Kidney tubule cell (primary cell): ENCODE results near the gene FER.
"Not testable (repeated sequence)": the region's sequence is repeated elsewhere in the genome, so short reads cannot be mapped to it uniquely, and the experiment has no call there.

Source experiments
- DNase-seq: peaks from one replicate; pipeline ENCODE4 v3.0.0-alpha.2; 2018; ENCODE audit warnings: low spot score

Gene FER

GRCh38 chr5:108747774-108748400, at the start of gene FER:
Gene FER (plus strand): TSS chr5:108747897. CDS start chr5:108798183, 50,286 bp downstream.
- peak; percentile 95 for DNase-seq

- DNase-seq: not testable (repeated sequence)
Measured at GRCh38 chr5:108700388-108700787, 47.3 kb upstream of the FER start.

DNA sequence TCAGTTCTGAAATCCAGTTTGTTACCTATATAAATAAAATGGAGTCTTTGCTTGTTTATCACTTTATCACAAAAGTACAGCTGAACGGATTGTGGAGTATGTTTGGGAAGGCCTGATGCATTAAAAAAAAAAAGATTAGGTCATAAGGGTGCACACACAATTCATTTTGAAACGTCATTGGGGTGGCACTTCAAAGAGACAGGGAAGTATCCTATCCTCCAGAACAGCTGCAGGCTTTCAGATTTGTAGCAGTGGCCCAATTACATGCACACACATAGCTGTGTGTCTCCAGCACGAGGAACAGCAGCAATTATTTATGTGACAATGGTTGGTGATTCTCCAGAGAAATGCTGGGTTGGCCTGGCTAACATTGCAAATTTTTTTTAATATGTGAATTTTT, 46.8 kb upstream of the FER start:
- no peak for DNase-seq

DNA sequence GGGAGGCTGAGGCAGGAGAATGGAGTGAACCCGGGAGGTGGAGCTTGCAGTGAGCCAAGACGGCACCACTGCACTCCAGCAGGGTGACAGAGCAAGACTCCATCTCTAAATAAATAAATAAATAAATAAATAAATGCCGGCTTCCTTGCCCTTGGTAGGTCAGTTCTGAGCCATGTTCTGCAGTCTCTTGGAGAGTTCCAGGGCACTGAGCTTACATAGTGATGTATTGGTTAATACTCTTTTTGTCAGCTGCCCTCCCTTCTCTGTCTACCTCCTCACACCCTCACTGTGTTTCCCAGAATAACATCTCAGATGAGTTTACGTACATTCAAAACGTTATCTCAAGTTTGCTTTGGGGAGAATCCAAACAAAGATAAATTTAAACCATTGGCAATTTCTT, 45.2 kb upstream of the FER start:
- no peak for DNase-seq

GRCh38 chr5:108703313-108703712, 44.4 kb upstream of the FER start:
- no peak for DNase-seq

DNA sequence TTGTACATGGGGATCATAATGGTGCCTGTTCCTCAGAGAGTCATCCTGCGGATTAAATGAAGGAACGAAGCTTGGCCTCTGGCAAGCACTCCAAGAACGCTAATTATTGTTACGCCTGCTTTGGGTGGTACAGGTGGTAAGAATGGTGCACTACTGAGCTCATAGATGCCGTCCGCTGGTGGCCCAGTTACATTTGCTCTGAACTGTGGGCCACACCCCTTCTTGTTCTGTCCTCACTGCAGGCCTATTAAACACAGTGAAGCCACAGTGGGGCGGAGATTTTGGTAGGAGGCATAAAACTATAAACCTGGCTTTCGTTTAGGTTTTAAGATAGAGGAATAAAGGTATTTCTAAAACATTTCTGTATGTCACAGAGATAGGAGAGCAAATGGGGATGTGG, 40.6 kb upstream of the FER start:
- DNase-seq: no peak

DNA sequence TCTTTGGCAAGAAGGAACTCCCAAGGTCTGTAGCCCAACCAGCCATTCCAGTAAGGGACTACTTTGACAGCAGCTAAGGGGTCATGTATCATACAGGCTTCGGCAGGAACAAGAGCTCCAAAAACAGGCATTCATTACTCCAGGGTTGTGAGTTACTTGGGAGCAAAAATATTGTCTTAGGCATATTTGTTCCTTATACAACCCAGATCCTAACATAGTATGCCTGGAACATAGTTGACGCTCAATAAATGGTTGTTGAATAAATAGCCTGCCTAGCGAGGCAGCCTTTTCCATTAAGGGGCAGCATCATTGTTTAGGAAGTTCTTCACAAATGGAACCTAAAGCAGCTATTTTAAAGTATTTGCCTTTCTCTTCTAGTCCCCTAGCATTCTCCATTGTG, 35.8 kb upstream of the FER start:
- DNase-seq: no peak

DNA sequence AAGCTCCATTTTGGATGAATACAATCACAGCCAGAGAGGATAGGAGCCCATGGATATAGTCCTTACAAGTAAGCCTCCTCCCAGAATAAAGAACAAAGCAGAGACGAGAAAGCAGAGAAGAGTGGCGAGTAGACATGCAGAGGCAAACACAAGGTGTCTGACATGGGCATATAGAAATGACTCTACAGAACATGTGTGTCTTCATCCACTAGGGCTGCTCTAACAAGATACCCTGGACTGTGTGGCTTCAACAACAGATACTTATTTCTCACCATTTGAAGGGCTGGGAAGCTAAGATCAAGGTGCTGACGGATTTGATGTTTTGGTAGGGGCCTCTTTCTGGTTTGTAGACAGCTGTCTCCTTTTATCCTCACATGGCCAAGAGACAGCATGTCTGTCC, 32.3 kb upstream of the FER start:
- DNase-seq: no peak

- DNase-seq: peak; percentile 44
Measured at GRCh38 chr5:108720391-108720790, 27.3 kb upstream of the FER start.

- DNase-seq: peak; percentile 24
Measured at GRCh38 chr5:108726446-108727235, 21.1 kb upstream of the FER start.

DNA sequence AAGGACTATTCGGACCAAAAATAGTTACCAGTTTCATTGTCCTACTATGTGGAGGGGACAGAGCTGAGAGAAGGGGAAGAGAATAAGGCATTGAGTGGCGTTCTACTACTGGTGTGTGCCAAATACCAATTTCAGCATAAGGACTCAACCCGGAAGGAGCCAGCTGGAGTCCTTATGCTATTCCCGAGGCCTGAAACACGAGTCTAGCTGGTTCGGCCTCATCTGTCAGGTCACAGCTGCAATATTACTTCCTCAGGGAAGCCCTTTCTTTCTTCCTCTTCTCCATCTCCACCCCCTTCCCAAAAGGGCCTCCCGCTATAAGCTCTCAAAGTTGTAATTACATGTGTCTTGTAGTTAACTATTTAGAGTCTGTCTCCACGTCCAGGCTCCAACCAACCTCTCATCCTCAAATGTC, 20.5 kb upstream of the FER start:
- DNase-seq: peak; percentile 15

DNA sequence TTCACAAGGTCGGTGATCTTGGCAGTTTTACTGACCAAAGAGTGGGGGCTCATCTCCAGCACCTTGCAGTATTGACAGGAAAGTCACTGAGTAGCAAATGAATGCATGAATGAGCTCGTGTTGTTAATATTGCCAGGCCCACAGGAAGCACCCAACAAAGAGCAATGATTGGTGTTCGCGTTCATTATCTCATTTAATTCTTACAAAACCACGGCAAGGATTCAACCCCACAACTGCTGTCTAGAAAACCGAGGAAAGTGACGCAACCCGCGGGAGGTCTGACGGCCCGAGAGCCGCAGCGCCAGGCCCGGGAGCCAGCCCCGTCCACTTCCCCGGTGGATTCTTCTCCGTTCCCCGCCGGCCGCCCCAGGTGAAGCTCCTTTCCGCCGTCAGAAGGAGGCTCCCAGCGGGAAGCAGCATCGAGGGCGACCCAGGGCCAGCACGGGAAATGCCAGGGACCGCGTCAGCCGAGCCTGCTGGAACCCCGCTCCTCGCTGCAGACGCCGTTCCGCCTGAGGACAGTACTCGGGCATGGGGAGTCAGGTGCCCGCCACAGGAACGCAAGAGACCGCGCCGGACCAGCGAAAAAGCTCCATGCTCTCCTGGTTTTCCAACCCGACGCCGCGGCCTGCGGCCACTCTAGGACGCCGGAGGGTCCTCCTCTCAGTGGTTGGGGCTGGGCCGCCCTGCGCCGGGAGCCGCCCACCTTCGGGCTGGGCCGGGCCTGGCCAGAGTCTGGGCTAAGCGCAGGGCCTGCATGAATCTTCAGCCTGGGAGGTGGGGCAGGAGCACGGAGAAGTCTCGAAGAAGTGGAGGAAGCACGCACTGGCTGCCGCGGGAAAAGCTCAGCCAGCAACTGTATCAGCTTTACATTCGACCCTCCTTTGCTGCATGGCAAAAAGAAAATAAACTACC, 19.8 kb upstream of the FER start:
- peak; percentile 90 for DNase-seq

DNA sequence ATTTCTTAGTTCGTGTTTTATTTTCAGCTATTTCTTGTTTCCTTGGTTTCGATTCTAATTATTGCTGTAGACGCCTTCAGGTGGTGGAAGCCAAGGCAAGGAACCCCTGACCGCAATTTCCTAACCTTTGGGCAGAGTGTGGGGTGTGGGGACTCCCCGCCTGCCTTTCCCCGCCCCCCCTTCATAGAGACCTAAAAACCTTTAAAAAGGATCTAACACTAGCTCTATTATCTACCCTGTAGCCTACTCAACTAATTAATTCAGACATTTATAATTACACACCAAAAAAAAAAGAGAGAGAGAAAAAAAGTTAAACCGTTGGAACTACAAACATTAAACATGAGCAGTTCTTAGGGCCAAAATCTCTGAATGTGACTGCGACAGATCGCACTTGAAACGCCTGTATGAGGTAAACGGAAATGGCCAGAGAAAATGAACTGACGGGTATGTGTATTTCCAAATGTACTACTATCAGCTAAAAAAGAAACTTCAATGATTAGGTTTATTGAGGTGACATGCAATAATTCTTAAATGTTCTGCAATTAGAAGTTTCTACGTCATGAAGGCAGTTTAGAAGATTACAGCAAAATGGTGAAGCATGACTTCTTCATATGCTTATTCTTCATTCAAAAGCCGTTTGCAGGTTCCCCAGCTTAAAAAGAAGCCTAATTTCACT, 19.0 kb upstream of the FER start:
- no peak for DNase-seq

DNA sequence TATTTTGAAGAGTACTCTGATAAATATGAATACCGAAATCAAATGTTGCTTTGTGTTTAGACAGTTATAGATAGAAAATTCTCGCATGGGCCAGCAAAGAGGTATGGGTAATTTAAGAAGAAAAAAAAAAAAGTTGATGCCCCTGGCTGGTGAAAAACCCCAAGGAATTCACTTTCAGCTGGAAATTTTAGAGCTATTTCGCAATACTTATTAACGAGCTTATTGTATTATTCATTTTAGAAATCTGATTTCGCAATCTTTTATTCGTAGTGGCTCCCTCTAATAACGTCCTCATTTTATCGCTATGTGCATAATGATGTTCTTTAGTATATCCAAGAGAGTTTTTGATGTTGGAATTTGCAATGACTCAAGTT, 18.5 kb upstream of the FER start:
- DNase-seq: no peak

DNA sequence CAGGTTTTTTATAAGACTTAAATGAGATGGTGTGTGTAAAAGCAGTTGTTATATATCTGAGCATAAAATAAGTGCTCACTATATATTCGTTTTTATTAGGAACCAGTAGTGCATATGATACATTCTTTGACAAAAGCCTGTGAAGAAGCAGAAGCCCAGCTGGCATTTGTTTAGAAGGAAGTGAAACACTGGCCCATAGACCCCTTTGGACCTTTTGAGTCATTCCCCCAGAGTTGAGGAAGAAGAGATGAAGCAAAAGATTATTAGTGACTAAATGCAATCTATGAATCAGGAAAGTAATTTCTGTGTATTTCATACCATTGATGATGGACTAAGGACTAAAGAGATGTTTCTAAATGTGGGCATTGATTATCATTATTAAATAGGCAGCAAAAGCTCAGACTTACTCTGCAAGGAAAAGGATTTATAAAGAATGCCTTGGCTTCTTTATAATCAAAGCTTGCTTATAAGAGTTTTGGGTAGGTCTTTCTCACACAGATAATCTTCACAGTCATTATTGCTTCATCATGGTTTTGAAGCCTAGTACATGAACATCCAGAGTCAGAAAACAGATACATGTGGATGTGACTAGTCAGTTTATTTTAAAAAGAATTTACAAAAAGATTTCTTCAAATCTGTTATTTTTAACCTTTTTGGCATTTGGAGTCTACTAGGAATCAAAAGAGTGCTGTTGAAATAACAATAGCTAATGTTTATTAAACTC, 16.9 kb upstream of the FER start:
- no peak for DNase-seq

- DNase-seq: peak; percentile 42
Measured at GRCh38 chr5:108735790-108736189, 11.9 kb upstream of the FER start.

DNA sequence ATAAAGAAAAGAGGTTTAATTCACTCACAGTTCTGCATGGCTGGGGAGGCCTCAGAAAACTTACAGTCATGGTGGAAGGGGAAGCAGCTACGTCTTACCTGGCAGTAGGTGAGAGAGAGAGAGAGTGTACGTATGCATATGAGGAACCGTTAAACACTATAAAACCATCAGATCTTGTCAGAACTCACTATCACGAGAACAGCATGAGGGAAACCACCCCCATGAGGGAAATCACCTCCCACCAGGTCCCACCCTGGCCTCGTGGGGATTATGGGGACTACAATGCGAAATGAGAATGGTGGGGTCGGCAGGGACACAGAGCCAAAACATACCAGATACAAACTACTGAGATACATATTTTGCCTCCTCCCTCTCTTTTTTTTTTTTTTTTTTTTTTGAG, 10.8 kb upstream of the FER start:
- no peak for DNase-seq

- no peak for DNase-seq
Measured at GRCh38 chr5:108739376-108739775, 8.3 kb upstream of the FER start.

DNA sequence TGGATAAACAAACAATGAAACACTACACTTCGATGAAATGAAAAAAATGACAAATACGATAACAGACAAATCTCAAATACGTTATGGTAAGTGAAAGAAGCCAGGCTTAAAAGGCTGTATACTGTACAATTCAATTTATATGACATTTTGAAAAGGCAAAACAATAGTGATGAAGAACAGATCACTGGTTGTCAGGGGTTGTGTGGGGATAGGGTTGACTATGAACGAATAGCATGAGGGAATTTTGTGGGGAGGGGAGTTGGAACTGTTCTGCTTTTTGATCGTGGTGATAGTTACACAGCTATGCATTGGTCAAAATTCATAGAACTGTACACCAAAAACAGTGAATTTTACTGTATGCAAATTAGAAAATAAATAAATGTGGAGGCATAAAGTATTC, 7.8 kb upstream of the FER start:
- DNase-seq: no peak

DNA sequence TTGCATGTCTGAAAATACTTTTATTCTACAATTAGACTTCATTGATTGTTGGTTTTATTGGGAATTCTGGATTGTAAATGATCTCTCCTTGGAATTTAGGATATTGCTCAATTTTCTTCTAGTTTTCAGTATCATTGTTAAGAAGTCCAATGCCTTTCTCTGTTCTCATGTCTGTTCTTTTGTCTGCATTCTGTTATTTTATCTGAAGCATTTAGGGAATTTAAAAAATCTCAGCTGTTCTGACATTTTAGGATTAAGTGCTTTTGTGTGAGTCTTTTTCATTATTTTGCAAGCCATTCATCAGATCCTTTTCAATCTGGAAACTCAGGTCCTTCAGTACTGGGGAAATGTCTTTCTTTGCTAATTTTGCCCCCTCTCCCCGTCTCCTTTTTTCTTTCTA, 4.4 kb upstream of the FER start:
- DNase-seq: no peak

- DNase-seq: no peak
Measured at GRCh38 chr5:108743846-108744245, 3.9 kb upstream of the FER start.
